ENCODE results near the gene RASSF9. TPM values are rescaled to one million over a fixed set of nuclear protein-coding genes. Genes with fewer than 3 reads are reported as not detected.

RASSF9 gene
- total and polyA plus RNA-seq, 9 of the 15 experiments (the other 6 are each of a cell fraction or from before 2014, with no cell fraction given) = not detected

- DNase-seq (ENCODE audit: extremely low read depth in 1 of 4, low spot score in 3 of 4) (no peak), FAIRE-seq (no peak), ATAC-seq (no peak)
- Histone ChIP-seq H3K9ac (ENCODE audit: insufficient read depth in 1 of 2, low read depth in 2 of 2, low read length in 2 of 2) (no peak overlapping the region), H4K20me1 (replicated peaks; ENCODE audit: control insufficient read depth, insufficient read depth, low read length) (no peaks in the 10 kb centered on the region), H3K4me2 (ENCODE audit: insufficient read depth, low read length) (no peak overlapping the region), H3K27ac (ENCODE audit: extremely low read depth, low read depth, low read length) (no peak overlapping the region), H3K4me3 (no peak overlapping the region), H3K4me1 (replicated peaks in 1 of 2; ENCODE audit: control insufficient read depth in 2 of 2, insufficient read depth in 2 of 2, low read length in 2 of 2) (no peaks in the 10 kb centered on the region), H3K9me3 (replicated peaks; ENCODE audit: control insufficient read depth, insufficient read depth, low read depth, low read length) (no peaks in the 10 kb centered on the region), H3K9me1 (ENCODE audit: control insufficient read depth, insufficient read depth, low read length) (no peaks in the 10 kb centered on the region), H3K36me3 (ENCODE audit: control insufficient read depth, insufficient read depth, low read length) (no peaks in the 10 kb centered on the region), H3K27me3 (ENCODE audit: control insufficient read depth in 2 of 2, insufficient read depth in 2 of 2, low read length in 2 of 2) (no peaks in the 10 kb centered on the region), H3K79me2 (ENCODE audit: control insufficient read depth, insufficient read depth, low read length) (no peaks in the 10 kb centered on the region), H2AFZ (ENCODE audit: low read depth, low read length) (no peak overlapping the region)
- intact Hi-C loops (cut with micrococcal nuclease) = no loop called here
- ChIA-PET CTCF (ENCODE audit: low intra/inter-chr PET ratio) (no interaction called here), POLR2A (no interaction called here)
- in situ Hi-C loops (cut with MboI) = no loop called here
- no TSS peak for BruUV-seq (replicated peaks)
- TF ChIP-seq HNRNPK (IDR thresholded peaks at IDR 0.05; ENCODE audit: low read depth, low read length, poor library complexity, severe bottlenecking) (no peak), NFXL1 (CRISPR knock-in tag; IDR thresholded peaks at IDR 0.05) (no peak), CTBP1 (IDR thresholded peaks at IDR 0.05; ENCODE audit: borderline replicate concordance) (no peak), HNRNPH1 (optimal IDR thresholded peaks at IDR 0.05; ENCODE audit: low read depth, low read length) (no peak), NBN (IDR thresholded peaks at IDR 0.05; ENCODE audit: low read depth) (no peak)
Observed at GRCh38 chr12:85807730-85808129, 28.5 kb downstream of the RASSF9 start.

GRCh38 chr12:85805654-85806053 lies 30.6 kb downstream of the RASSF9 start:
- no peaks in the 10 kb centered on the region for H3K9me3 ChIP-seq (replicated peaks; ENCODE audit: control insufficient read depth, insufficient read depth, low read depth, low read length)
- intact Hi-C loops (cut with micrococcal nuclease) = no loop called here
- no peak overlapping the region for H3K27ac ChIP-seq (ENCODE audit: extremely low read depth, low read depth, low read length)
- ChIA-PET CTCF (ENCODE audit: low intra/inter-chr PET ratio) (no interaction called here), POLR2A (no interaction called here)
- H3K27me3 ChIP-seq (ENCODE audit: control insufficient read depth in 2 of 2, insufficient read depth in 2 of 2, low read length in 2 of 2) = no peaks in the 10 kb centered on the region
- no peak overlapping the region for H2AFZ ChIP-seq (ENCODE audit: low read depth, low read length)
- in situ Hi-C loops (cut with MboI) = no loop called here
- no peaks in the 10 kb centered on the region for H4K20me1 ChIP-seq (replicated peaks; ENCODE audit: control insufficient read depth, insufficient read depth, low read length)
- no peaks in the 10 kb centered on the region for H3K79me2 ChIP-seq (ENCODE audit: control insufficient read depth, insufficient read depth, low read length)
- DNase-seq (ENCODE audit: extremely low read depth in 1 of 4, low spot score in 3 of 4) = no peak
- no peak overlapping the region for H3K4me2 ChIP-seq (ENCODE audit: insufficient read depth, low read length)
- H3K9ac ChIP-seq (ENCODE audit: insufficient read depth in 1 of 2, low read depth in 2 of 2, low read length in 2 of 2) = no peak overlapping the region
- H3K36me3 ChIP-seq (ENCODE audit: control insufficient read depth, insufficient read depth, low read length) = no peaks in the 10 kb centered on the region
- 1% methylated on average over 5 of the region's 5 CpGs for WGBS (ENCODE audit: insufficient coverage, low coverage, missing lambda C conversion rate)
- no TSS peak for BruUV-seq (replicated peaks)
- no peak for ATAC-seq
- no peaks in the 10 kb centered on the region for H3K4me1 ChIP-seq (replicated peaks in 1 of 2; ENCODE audit: control insufficient read depth in 2 of 2, insufficient read depth in 2 of 2, low read length in 2 of 2)
- no peak for FAIRE-seq
- H3K9me1 ChIP-seq (ENCODE audit: control insufficient read depth, insufficient read depth, low read length) = no peaks in the 10 kb centered on the region
- H3K4me3 ChIP-seq = no peak overlapping the region
- TF ChIP-seq USF2 (CRISPR knock-in tag; IDR thresholded peaks at IDR 0.05) = no peak
- TF ChIP-seq, protein P1, sequence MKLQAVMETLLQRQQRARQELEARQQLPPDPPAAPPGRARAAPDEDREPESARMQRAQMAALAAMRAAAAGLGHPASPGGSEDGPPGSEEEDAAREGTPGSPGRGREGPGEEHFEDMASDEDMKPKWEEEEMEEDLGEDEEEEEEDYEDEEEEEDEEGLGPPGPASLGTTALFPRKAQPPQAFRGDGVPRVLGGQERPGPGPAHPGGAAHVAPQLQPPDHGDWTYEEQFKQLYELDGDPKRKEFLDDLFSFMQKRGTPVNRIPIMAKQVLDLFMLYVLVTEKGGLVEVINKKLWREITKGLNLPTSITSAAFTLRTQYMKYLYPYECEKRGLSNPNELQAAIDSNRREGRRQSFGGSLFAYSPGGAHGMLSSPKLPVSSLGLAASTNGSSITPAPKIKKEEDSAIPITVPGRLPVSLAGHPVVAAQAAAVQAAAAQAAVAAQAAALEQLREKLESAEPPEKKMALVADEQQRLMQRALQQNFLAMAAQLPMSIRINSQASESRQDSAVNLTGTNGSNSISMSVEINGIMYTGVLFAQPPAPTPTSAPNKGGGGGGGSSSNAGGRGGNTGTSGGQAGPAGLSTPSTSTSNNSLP (IDR thresholded peaks at IDR 0.05; ENCODE audit: borderline replicate concordance, low read depth, low read length) = no peak
- no peak for TF ChIP-seq EGR1 (conservative IDR thresholded peaks at IDR 0.05)
- no peak for TF ChIP-seq ZNF175 (CRISPR knock-in tag; IDR thresholded peaks at IDR 0.05; ENCODE audit: low read depth)
- TF ChIP-seq, protein P2, sequence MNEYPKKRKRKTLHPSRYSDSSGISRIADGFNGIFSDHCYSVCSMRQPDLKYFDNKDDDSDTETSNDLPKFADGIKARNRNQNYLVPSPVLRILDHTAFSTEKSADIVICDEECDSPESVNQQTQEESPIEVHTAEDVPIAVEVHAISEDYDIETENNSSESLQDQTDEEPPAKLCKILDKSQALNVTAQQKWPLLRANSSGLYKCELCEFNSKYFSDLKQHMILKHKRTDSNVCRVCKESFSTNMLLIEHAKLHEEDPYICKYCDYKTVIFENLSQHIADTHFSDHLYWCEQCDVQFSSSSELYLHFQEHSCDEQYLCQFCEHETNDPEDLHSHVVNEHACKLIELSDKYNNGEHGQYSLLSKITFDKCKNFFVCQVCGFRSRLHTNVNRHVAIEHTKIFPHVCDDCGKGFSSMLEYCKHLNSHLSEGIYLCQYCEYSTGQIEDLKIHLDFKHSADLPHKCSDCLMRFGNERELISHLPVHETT (CRISPR knock-in tag; conservative IDR thresholded peaks at IDR 0.05 in 1 of 2, IDR thresholded peaks at IDR 0.05 in 1 of 2) = no peak
- TF ChIP-seq ZNF232 (CRISPR knock-in tag; IDR thresholded peaks at IDR 0.05) = no peak

All from K562 (cell line).